ENCODE results near the gene PRDM16.

GRCh38 chr1:3348196-3348865 lies 279.3 kb downstream of the PRDM16 start:
- TF ChIP-seq EZH2 (IDR thresholded peaks at IDR 0.05; ENCODE audit: borderline replicate concordance, low read length), result no peak
- TF ChIP-seq CTCF (IDR thresholded peaks at IDR 0.05; ENCODE audit: low read length), result no peak

All from OCI-LY1 (cell line).